Fibroblast of skin of abdomen (primary cell): ENCODE measurements around the gene ACSS2. TPM values are rescaled to one million over a fixed set of nuclear protein-coding genes. Genes with fewer than 3 reads are reported as not detected.

Source experiments
- DNase-seq: peaks from one replicate; pipeline ENCODE4 v3.0.0-alpha.2; 2013
- polyA plus RNA-seq, 2 experiments: library from polyadenylated mRNA; unstranded; fragments of 120-200 nt; gene quantifications; one replicate each; pipeline ENCODE4 v1.2.1, GENCODE V29; 2013; ENCODE audit not compliant: insufficient read length in 2 of 2

ACSS2 gene
- polyA plus RNA-seq (2013, experiment 1 of 2; ENCODE audit: insufficient read length): 26.6 TPM
- polyA plus RNA-seq (2013, experiment 2 of 2; ENCODE audit: insufficient read length): 30.5 TPM

GRCh38 chr20:34876406-34877282 is at the start of gene ACSS2:
Gene ACSS2 (plus strand): TSS chr20:34876612. CDS start chr20:34876646, 34 bp downstream.
- no peak for DNase-seq

GRCh38 chr20:34829191-34829590 is 47.2 kb upstream of the ACSS2 start:
- DNase-seq: no peak

GRCh38 chr20:34831936-34832335 is 44.5 kb upstream of the ACSS2 start:
- DNase-seq: no peak

- DNase-seq: peak; percentile 31
These were observed 41.9 kb upstream of the ACSS2 start for GRCh38 chr20:34834459-34834893.

- no peak for DNase-seq
These were observed 34.3 kb upstream of the ACSS2 start for GRCh38 chr20:34842143-34842542.

- DNase-seq: no peak
These were observed 33.0 kb upstream of the ACSS2 start for GRCh38 chr20:34843421-34843820.

GRCh38 chr20:34848597-34848996 is 27.8 kb upstream of the ACSS2 start:
- no peak for DNase-seq

GRCh38 chr20:34849778-34850177 is 26.6 kb upstream of the ACSS2 start:
- no peak for DNase-seq

- DNase-seq: no peak
These were observed 25.4 kb upstream of the ACSS2 start for GRCh38 chr20:34850969-34851368.

- DNase-seq: no peak
These were observed 24.1 kb upstream of the ACSS2 start for GRCh38 chr20:34852298-34852697.

- DNase-seq: no peak
These were observed 17.0 kb upstream of the ACSS2 start for GRCh38 chr20:34859367-34859766.

GRCh38 chr20:34859826-34860545 is 16.4 kb upstream of the ACSS2 start:
- DNase-seq: no peak

- DNase-seq: no peak
These were observed 14.9 kb upstream of the ACSS2 start for GRCh38 chr20:34861386-34862084.

GRCh38 chr20:34862724-34863123 is 13.7 kb upstream of the ACSS2 start:
- DNase-seq: no peak

GRCh38 chr20:34863421-34863965 is 12.9 kb upstream of the ACSS2 start:
- no peak for DNase-seq

- no peak for DNase-seq
These were observed 12.2 kb upstream of the ACSS2 start for GRCh38 chr20:34864216-34864615.

- DNase-seq: no peak
These were observed 5.0 kb upstream of the ACSS2 start for GRCh38 chr20:34871320-34871926.

- DNase-seq: no peak
These were observed 4.3 kb upstream of the ACSS2 start for GRCh38 chr20:34871966-34872621.

GRCh38 chr20:34872622-34873224 is 3.7 kb upstream of the ACSS2 start, which contains the start of gene GGT7:
Gene GGT7 (minus strand): TSS chr20:34872856. CDS start chr20:34872815, 41 bp downstream.
- peak; percentile 71 for DNase-seq

GRCh38 chr20:34873583-34874093 is 2.8 kb upstream of the ACSS2 start:
- DNase-seq: no peak
